Measurements from ENCODE around the gene STXBP6.

- TF ChIP-seq ELF1 (IDR thresholded peaks at IDR 0.05; ENCODE audit: borderline replicate concordance, low read depth) (no peak), CTCF (IDR thresholded peaks at IDR 0.05 in 2 of 3, conservative IDR thresholded peaks at IDR 0.05 in 1 of 3; ENCODE audit: borderline replicate concordance in 1 of 3, insufficient read depth in 1 of 3, low read depth in 2 of 3, low read length in 2 of 3) (no peak), POLR2A (IDR thresholded peaks at IDR 0.05; ENCODE audit: borderline replicate concordance, extremely low read depth, insufficient read depth, insufficient read length) (no peak), POLR2AphosphoS5 (IDR thresholded peaks at IDR 0.05; ENCODE audit: low read depth, low read length) (no peak), EZH2 (IDR thresholded peaks at IDR 0.05) (no peak), SP1 (IDR thresholded peaks at IDR 0.05; ENCODE audit: low read depth) (no peak), REST (IDR thresholded peaks at IDR 0.05; ENCODE audit: low read depth) (no peak), ZBTB33 (IDR thresholded peaks at IDR 0.05; ENCODE audit: extremely low read depth, insufficient replicate concordance, low read length) (no peak), SIN3A (IDR thresholded peaks at IDR 0.05; ENCODE audit: low read depth) (no peak), YY1 (IDR thresholded peaks at IDR 0.05; ENCODE audit: extremely low read depth, insufficient replicate concordance, low read depth, low read length) (no peak), JUND (IDR thresholded peaks at IDR 0.05) (no peak), SRF (IDR thresholded peaks at IDR 0.05; ENCODE audit: low read depth) (no peak)
These were observed 83.9 kb downstream of the STXBP6 start for GRCh38 chr14:24965934-24966578.

Measured in HCT116 (cell line).